Activated CD8-positive, alpha-beta memory T cell treated with anti-CD3 and anti-CD28 coated beads for 36 hours (primary cell): ENCODE results near the gene CMTM7. TPM values are rescaled to one million over a fixed set of nuclear protein-coding genes. Genes with fewer than 3 reads are reported as not detected.

Experiments
- CTCF ChIA-PET: fragments of 350-600 bp; sonication (Branson Sonifier 250); formaldehyde crosslinking; loops from one replicate; lab custom pipeline; 2021; ENCODE audit warnings: antibody characterized with exemption; lab: Charles Lee
- POLR2A ChIA-PET: fragments of 350-600 bp; sonication (Branson Sonifier 250); formaldehyde crosslinking; loops from one replicate; lab custom pipeline; 2021; ENCODE audit warnings: antibody characterized with exemption; lab: Charles Lee
- total RNA-seq, 2 experiments: library from RNA; stranded (reverse); gene quantifications; one replicate each; pipeline ENCODE4 v1.2.3, GENCODE V29; 2021

Gene CMTM7
- 10 to 100 TPM; 44.2 to 47.6 TPM for total RNA-seq

- ChIA-PET CTCF (interaction anchor here (2.1 to 3.2 kb wide), 2 partner anchors 17 to 76 kb away, joined by 7 to 11 read pairs; no protein-coding TSS in a partner anchor), POLR2A (interaction anchor here (0.6 to 1.4 kb wide), 6 partner anchors 20 to 1319 kb away, joined by 3 to 5 read pairs (median 3); no protein-coding TSS in a partner anchor)
Observed at GRCh38 chr3:32391643-32392535, at the start of gene CMTM7. TSS of gene CMTM7 (plus strand) at chr3:32391853. CDS start at chr3:32391907, 54 bp downstream.

GRCh38 chr3:32347343-32348125 is 44.1 kb upstream of the CMTM7 start:
- POLR2A ChIA-PET, result no interaction called here
- CTCF ChIA-PET, result no interaction called here

GRCh38 chr3:32349184-32349583 is 42.5 kb upstream of the CMTM7 start:
- POLR2A ChIA-PET, result no interaction called here
- CTCF ChIA-PET, result no interaction called here

GRCh38 chr3:32352563-32352962 is 39.1 kb upstream of the CMTM7 start:
- POLR2A ChIA-PET, result no interaction called here

GRCh38 chr3:32353351-32353750 is 38.3 kb upstream of the CMTM7 start:
- CTCF ChIA-PET, result no interaction called here
- POLR2A ChIA-PET, result no interaction called here

More at GRCh38 chr3:32352563-32352962, 39.1 kb upstream of the CMTM7 start:
- CTCF ChIA-PET, result no interaction called here

- CTCF ChIA-PET, result no interaction called here
- POLR2A ChIA-PET, result no interaction called here
Observed at GRCh38 chr3:32354362-32354778, 37.3 kb upstream of the CMTM7 start.

GRCh38 chr3:32355751-32356291 is 35.8 kb upstream of the CMTM7 start:
- CTCF ChIA-PET, result no interaction called here
- POLR2A ChIA-PET, result no interaction called here

- POLR2A ChIA-PET, result no interaction called here
- CTCF ChIA-PET, result no interaction called here
Observed at GRCh38 chr3:32359766-32360492, 31.7 kb upstream of the CMTM7 start.

GRCh38 chr3:32360493-32360827 is 31.2 kb upstream of the CMTM7 start:
- CTCF ChIA-PET, result no interaction called here
- POLR2A ChIA-PET, result no interaction called here

GRCh38 chr3:32366638-32367397 is 24.8 kb upstream of the CMTM7 start:
- ChIA-PET POLR2A (no interaction called here), CTCF (interaction anchor here (1.1 kb wide), 1 partner anchor 8 kb away, joined by 4 read pairs; no protein-coding TSS in a partner anchor)

- POLR2A ChIA-PET, result no interaction called here
- CTCF ChIA-PET, result no interaction called here
Observed at GRCh38 chr3:32367442-32367841, 24.2 kb upstream of the CMTM7 start.

GRCh38 chr3:32371461-32372212 is 20.0 kb upstream of the CMTM7 start:
- CTCF ChIA-PET, result interaction anchor here (2.9 kb wide), 1 partner anchor 96 kb away, joined by 10 read pairs; no protein-coding TSS in a partner anchor
- POLR2A ChIA-PET, result interaction anchor here (0.7 to 1.4 kb wide), 2 partner anchors 20 to 43 kb away, joined by 3 to 5 read pairs; partner anchors contain the start of gene CMTM7

GRCh38 chr3:32372213-32372490 is 19.5 kb upstream of the CMTM7 start:
- ChIA-PET POLR2A (interaction anchor here (0.7 to 1.4 kb wide), 2 partner anchors 20 to 42 kb away, joined by 3 to 5 read pairs; partner anchors contain the start of gene CMTM7), CTCF (interaction anchor here (2.9 kb wide), 1 partner anchor 96 kb away, joined by 10 read pairs; no protein-coding TSS in a partner anchor)

GRCh38 chr3:32373276-32373675 is 18.4 kb upstream of the CMTM7 start:
- ChIA-PET POLR2A (no interaction called here), CTCF (interaction anchor here (1.1 to 4.2 kb wide), 4 partner anchors 24 to 95 kb away, joined by 3 to 43 read pairs (median 11); no protein-coding TSS in a partner anchor)

GRCh38 chr3:32373844-32374243 is 17.8 kb upstream of the CMTM7 start:
- CTCF ChIA-PET, result interaction anchor here (1.1 to 4.2 kb wide), 5 partner anchors 23 to 95 kb away, joined by 3 to 43 read pairs (median 6); no protein-coding TSS in a partner anchor

GRCh38 chr3:32374788-32375595 is 16.7 kb upstream of the CMTM7 start:
- ChIA-PET POLR2A (no interaction called here), CTCF (interaction anchor here (0.9 to 4.2 kb wide), 19 partner anchors 9 to 105 kb away, joined by 3 to 43 read pairs (median 4); partner anchors contain the start of gene CMTM7)

More at GRCh38 chr3:32373844-32374243, 17.8 kb upstream of the CMTM7 start:
- POLR2A ChIA-PET, result no interaction called here

GRCh38 chr3:32375596-32375930 is 16.1 kb upstream of the CMTM7 start:
- POLR2A ChIA-PET, result no interaction called here
- CTCF ChIA-PET, result interaction anchor here (0.9 to 4.2 kb wide), 15 partner anchors 9 to 105 kb away, joined by 3 to 43 read pairs (median 4); partner anchors contain the start of gene CMTM7
